ENCODE data around the gene TOLLIP.

- TF ChIP-seq POLR2A (IDR thresholded peaks at IDR 0.05) (no peak), CTCF (IDR thresholded peaks at IDR 0.05) (peak in 2 of 4 experiments; percentile 12 to 17), POLR2AphosphoS5 (IDR thresholded peaks at IDR 0.05) (no peak)
Measured at GRCh38 chr11:1233351-1234053, 75.9 kb downstream of the TOLLIP start.
